HCT116 (cell line): ENCODE data around the gene ACYP2. TPM values are rescaled to one million over a fixed set of nuclear protein-coding genes. Genes with fewer than 3 reads are reported as not detected.

ENCODE experiments used
- ATAC-seq: fragments of 200-7000 bp; cut with Tn5 transposase; 2 replicates; pipeline ENCODE4 v1.9.1; 2020; ENCODE audit warnings: mild to moderate bottlenecking, moderate library complexity
- BruUV-seq: library from RNA; stranded (reverse); fragments of 400-500 nt; replicated peaks from 2 replicates; lab custom pipeline; 2021; lab: Mats Ljungman, UMichigan
- CTCF ChIA-PET: fragments of 300-600 bp; sonication (Branson Sonifier 250); formaldehyde crosslinking; loops from one replicate; lab custom pipeline; 2021; ENCODE audit warnings: antibody characterized with exemption; lab: Charles Lee
- POLR2A ChIA-PET: fragments of 300-600, 350-600 bp; sonication (Branson Sonifier 250); formaldehyde crosslinking; loops from one replicate; lab custom pipeline; 2021; ENCODE audit warnings: antibody characterized with exemption; lab: Charles Lee
- RAD21 ChIA-PET, 2 experiments: fragments of 300-600 bp; sonication (Branson Sonifier 250); formaldehyde crosslinking; loops; one replicate each; lab custom pipeline; 2023; ENCODE audit warnings: low total read pairs in 2 of 2; ENCODE audit not compliant: uncharacterized antibody in 2 of 2, unreplicated experiment in 2 of 2, low non-redundant PET in 1 of 2; lab: Charles Lee
- DNase-seq: peaks from one replicate; pipeline ENCODE4 v3.0.0-alpha.2; 2010; ENCODE audit warnings: low read depth, low spot score
- H2AFZ ChIP-seq: fragments of 200-600 bp; shearing (Covaris generic), sonication (generic); 2 replicates; pipeline ENCODE4 v1.6.1; 2017; ENCODE audit warnings: low read depth, mixed run types, mixed read lengths, antibody characterized with exemption, low read length; ENCODE audit not compliant: poor library complexity, severe bottlenecking
- H3K27ac ChIP-seq: 2 replicates; pipeline ENCODE4 v1.5.1; 2012; ENCODE audit warnings: low read depth, low read length
- H3K27me3 ChIP-seq: fragments of 200-600 bp; sonication (generic); 2 replicates; pipeline ENCODE4 v1.6.1; 2016; ENCODE audit warnings: mixed run types, low read length, mixed read lengths; ENCODE audit not compliant: insufficient read depth
- H3K36me3 ChIP-seq, 2 experiments: fragments of 200-500 bp in 1 of 2; fragments of 200-600 bp in 1 of 2; sonication (Bioruptor generic) in 1 of 2; sonication (generic) in 1 of 2; 2 replicates each; pipeline versions ENCODE4 v1.5.1 to v1.6.1; 2014 to 2016; ENCODE audit warnings: low read length in 2 of 2, inconsistent platforms in 1 of 2, mixed read lengths in 1 of 2, mixed run types in 1 of 2; ENCODE audit not compliant: insufficient read depth in 2 of 2, control insufficient read depth in 1 of 2
- H3K4me1 ChIP-seq, 2 experiments: fragments of 200-600 bp in 1 of 2; sonication (generic) in 1 of 2; 2 replicates each; pipeline versions ENCODE4 v1.5.1 to v1.6.1; 2012 to 2017; ENCODE audit warnings: low read length in 2 of 2, inconsistent platforms in 1 of 2, mild to moderate bottlenecking in 1 of 2, mixed read lengths in 1 of 2, mixed run types in 1 of 2, moderate library complexity in 1 of 2; ENCODE audit not compliant: insufficient read depth in 2 of 2, control insufficient read depth in 1 of 2
- H3K4me2 ChIP-seq: fragments of 200-600 bp; sonication (generic); 2 replicates; pipeline ENCODE4 v1.6.1; 2017; ENCODE audit warnings: mixed run types, low read length, mixed read lengths
- H3K4me3 ChIP-seq, 2 experiments: fragments of 200-600 bp in 1 of 2; sonication (generic) in 1 of 2; replicated peaks in 1 of 2; 2 replicates each; pipeline ENCODE4 v1.5.1; 2011 to 2016; ENCODE audit warnings: low read length in 2 of 2, control low read depth in 1 of 2, low read depth in 1 of 2, mild to moderate bottlenecking in 1 of 2, mixed read lengths in 1 of 2, mixed run types in 1 of 2
- H3K79me2 ChIP-seq: fragments of 200-600 bp; sonication (generic); 2 replicates; pipeline ENCODE4 v1.6.1; 2017; ENCODE audit warnings: mild to moderate bottlenecking, mixed run types, low read length, moderate library complexity, mixed read lengths; ENCODE audit not compliant: insufficient read depth
- H3K9ac ChIP-seq: fragments of 200-600 bp; sonication (generic); 2 replicates; pipeline ENCODE4 v1.6.1; 2016; ENCODE audit warnings: low read length, mixed read lengths
- H3K9me2 ChIP-seq: fragments of 200-600 bp; sonication (generic), shearing (Covaris generic); 2 replicates; pipeline ENCODE4 v1.6.1; 2017; ENCODE audit warnings: mixed run types, mild to moderate bottlenecking, moderate library complexity; ENCODE audit not compliant: insufficient read depth
- H3K9me3 ChIP-seq, 2 experiments: fragments of 200-500 bp in 1 of 2; fragments of 200-600 bp in 1 of 2; sonication (Bioruptor generic) in 1 of 2; sonication (generic) in 1 of 2; 2 replicates each; pipeline ENCODE4 v1.6.1; 2014 to 2017; ENCODE audit warnings: low read length in 2 of 2, mixed read lengths in 2 of 2, inconsistent platforms in 1 of 2, low read depth in 1 of 2, mild to moderate bottlenecking in 1 of 2, mixed run types in 1 of 2, moderate library complexity in 1 of 2; ENCODE audit not compliant: control insufficient read depth in 1 of 2, insufficient read depth in 1 of 2
- H4K20me1 ChIP-seq: fragments of 200-600 bp; sonication (generic), shearing (Covaris generic); 2 replicates; pipeline ENCODE4 v1.6.1; 2017; ENCODE audit warnings: mixed run types, mild to moderate bottlenecking, moderate library complexity; ENCODE audit not compliant: insufficient read depth
- ATF3 ChIP-seq: IDR thresholded peaks from 2 replicates; pipeline ENCODE4 v1.6.1; 2012
- CTCF ChIP-seq, 3 experiments: fragments of 200-600 bp in 1 of 3; sonication (generic) in 1 of 3; IDR thresholded peaks in 2 of 3; conservative IDR thresholded peaks in 1 of 3; 2 replicates each; pipeline ENCODE4 v1.5.1; 2012 to 2017; ENCODE audit warnings: low read depth in 2 of 3, low read length in 2 of 3, antibody characterized with exemption in 1 of 3, borderline replicate concordance in 1 of 3, control low read depth in 1 of 3, mild to moderate bottlenecking in 1 of 3, mixed read lengths in 1 of 3, mixed run types in 1 of 3, moderate library complexity in 1 of 3; ENCODE audit not compliant: insufficient read depth in 1 of 3
- EGR1 ChIP-seq: IDR thresholded peaks from 2 replicates; pipeline ENCODE4 v1.6.1; 2012; ENCODE audit warnings: low read depth
- ELF1 ChIP-seq: IDR thresholded peaks from 2 replicates; pipeline ENCODE4 v1.6.1; 2012; ENCODE audit warnings: low read depth, borderline replicate concordance
- EZH2phosphoT487 ChIP-seq: fragments of 200-600 bp; IDR thresholded peaks from 2 replicates; pipeline ENCODE4 v1.6.1; 2018; ENCODE audit warnings: antibody characterized with exemption, borderline replicate concordance
- FOSL1 ChIP-seq: IDR thresholded peaks from 2 replicates; pipeline ENCODE4 v1.6.1; 2012; ENCODE audit warnings: low read depth
- MAX ChIP-seq: IDR thresholded peaks from 2 replicates; pipeline ENCODE4 v1.6.1; 2012
- POLR2A ChIP-seq: IDR thresholded peaks from 2 replicates; pipeline ENCODE4 v1.7.0; 2011; ENCODE audit warnings: borderline replicate concordance; ENCODE audit not compliant: insufficient read depth, insufficient read length; ENCODE audit errors: extremely low read depth
- POLR2AphosphoS5 ChIP-seq: IDR thresholded peaks from 2 replicates; pipeline ENCODE4 v1.6.1; 2011; ENCODE audit warnings: mild to moderate bottlenecking, low read depth, low read length, moderate library complexity
- REST ChIP-seq: IDR thresholded peaks from 2 replicates; pipeline ENCODE4 v1.6.1; 2012; ENCODE audit warnings: low read depth
- SIN3A ChIP-seq: IDR thresholded peaks from 2 replicates; pipeline ENCODE4 v1.6.1; 2012; ENCODE audit warnings: low read depth
- SP1 ChIP-seq: IDR thresholded peaks from 2 replicates; pipeline ENCODE4 v1.6.1; 2012; ENCODE audit warnings: low read depth
- SRF ChIP-seq: IDR thresholded peaks from 2 replicates; pipeline ENCODE4 v1.6.1; 2012; ENCODE audit warnings: low read depth
- TCF7L2 ChIP-seq: IDR thresholded peaks from 2 replicates; pipeline ENCODE4 v1.7.0; 2011; ENCODE audit warnings: borderline replicate concordance, inconsistent platforms; ENCODE audit not compliant: insufficient read depth, insufficient read length; ENCODE audit errors: extremely low read depth
- ZNF274 ChIP-seq: fragments of 200-500 bp; sonication (Bioruptor generic); IDR thresholded peaks from 2 replicates; pipeline ENCODE4 v1.6.1; 2014; ENCODE audit warnings: mild to moderate bottlenecking, low read depth, low read length, inconsistent platforms
- intact Hi-C: fragments of 100-400 bp; cut with micrococcal nuclease; formaldehyde crosslinking; loops from 2 replicates; pipeline ENCODE4 v1.10.0; 2022
- total RNA-seq: library from RNA; stranded (reverse); gene quantifications from one replicate; pipeline ENCODE4 v1.2.1, GENCODE V29; 2021; ENCODE audit not compliant: unreplicated experiment

The ACYP2 gene
- total RNA-seq, 1 experiment from 2014 or later = 9.4 TPM

GRCh38 chr2:54073796-54074195, 41.6 kb upstream of the ACYP2 start (continued):
- TF ChIP-seq TCF7L2 (no peak), CTCF (IDR thresholded peaks at IDR 0.05 in 2 of 3, conservative IDR thresholded peaks at IDR 0.05 in 1 of 3; ENCODE audit: borderline replicate concordance in 1 of 3, insufficient read depth in 1 of 3, low read depth in 2 of 3, low read length in 2 of 3) (no peak), EZH2phosphoT487 (no peak), SRF (peak; percentile 77), POLR2A (no peak), EGR1 (peak; percentile 45; the same call in 1 of the 2 replicates), ZNF274 (no peak)

GRCh38 chr2:54074606-54075341, 40.6 kb upstream of the ACYP2 start:
- Histone ChIP-seq H3K9me2 (no peaks in the 10 kb centered on the region; the same call in 1 of the 2 replicates), H3K4me2 (peak overlapping the region; percentile 70), H3K9ac (0 out of 2 replicates have a peak overlapping the region, but pooled peaks have one; percentile 15), H3K36me3 (no peaks in the 10 kb centered on the region), H3K27me3 (no peaks in the 10 kb centered on the region), H3K4me1 (peaks cover 12 to 29% of the 10 kb centered on the region in 2 experiments), H3K4me3 (no peak overlapping the region), H2AFZ (peak overlapping the region; percentile 57), H3K9me3 (no peaks in the 10 kb centered on the region), H3K27ac (peak overlapping the region; percentile 63; the same call in 1 of the 2 replicates), H4K20me1 (no peaks in the 10 kb centered on the region), H3K79me2 (no peaks in the 10 kb centered on the region)
- intact Hi-C loops = no loop called here
- POLR2A ChIA-PET = no interaction called here
- no peak for ATAC-seq
- RAD21 ChIA-PET = no interaction called here
- no peak for DNase-seq
- BruUV-seq = no TSS peak
- CTCF ChIA-PET = no interaction called here
- TF ChIP-seq POLR2AphosphoS5 (no peak), TCF7L2 (no peak), SP1 (no peak), FOSL1 (no peak), ELF1 (no peak), REST (no peak), CTCF (IDR thresholded peaks at IDR 0.05 in 2 of 3, conservative IDR thresholded peaks at IDR 0.05 in 1 of 3; ENCODE audit: borderline replicate concordance in 1 of 3, insufficient read depth in 1 of 3, low read depth in 2 of 3, low read length in 2 of 3) (no peak), ATF3 (no peak), ZNF274 (no peak), EZH2phosphoT487 (no peak), MAX (no peak), SIN3A (no peak), SRF (no peak)
